Osteocyte (in vitro differentiated cells): ENCODE data around the gene PTPRD. TPM values are rescaled to one million over a fixed set of nuclear protein-coding genes. Genes with fewer than 3 reads are reported as not detected.
"Not testable (repeated sequence)": the region's sequence is repeated elsewhere in the genome, so short reads cannot be mapped to it uniquely, and the experiment has no call there.

Experiments
- DNase-seq: peaks from one replicate; pipeline ENCODE4 v3.0.0; 2021; ENCODE audit warnings: mixed read lengths; ENCODE audit not compliant: unreplicated experiment; ENCODE audit errors: extremely low spot score
- H3K27ac Mint-ChIP-seq: one replicate; pipeline ENCODE4 v1.8.0; 2021; ENCODE audit warnings: mild to moderate bottlenecking, mixed read lengths; ENCODE audit not compliant: unreplicated experiment
- H3K27me3 Mint-ChIP-seq: one replicate; pipeline ENCODE4 v1.8.0; 2021; ENCODE audit warnings: mixed read lengths; ENCODE audit not compliant: unreplicated experiment
- H3K36me3 Mint-ChIP-seq: one replicate; pipeline ENCODE4 v1.8.0; 2021; ENCODE audit warnings: mixed read lengths; ENCODE audit not compliant: unreplicated experiment
- H3K4me1 Mint-ChIP-seq: one replicate; pipeline ENCODE4 v1.8.0; 2021; ENCODE audit warnings: mixed read lengths; ENCODE audit not compliant: unreplicated experiment
- H3K4me3 Mint-ChIP-seq: one replicate; pipeline ENCODE4 v1.8.0; 2021; ENCODE audit warnings: mild to moderate bottlenecking, moderate library complexity, mixed read lengths; ENCODE audit not compliant: unreplicated experiment
- H3K9me3 Mint-ChIP-seq: one replicate; pipeline ENCODE4 v1.8.0; 2021; ENCODE audit warnings: mixed read lengths; ENCODE audit not compliant: unreplicated experiment
- CTCF ChIP-seq: fragments of 200-600 bp; sonication (generic); IDR thresholded peaks from 2 replicates; pipeline ENCODE4 v1.5.0; 2021; ENCODE audit warnings: antibody characterized with exemption, mild to moderate bottlenecking, moderate library complexity
- total RNA-seq: library from RNA; stranded (reverse); gene quantifications from 2 replicates; pipeline ENCODE4 v1.2.1, GENCODE V29; 2021

Gene PTPRD
- total RNA-seq, 1 donor from 2014 or later, result 5.4 TPM

- TF ChIP-seq CTCF, result no peak
- Mint-ChIP-seq H3K36me3 (no peaks in the 10 kb centered on the region), H3K4me1 (no peaks in the 10 kb centered on the region), H3K9me3 (no peaks in the 10 kb centered on the region), H3K27ac (no peak overlapping the region), H3K4me3 (no peak overlapping the region), H3K27me3 (no peaks in the 10 kb centered on the region)
- no peak for DNase-seq
These were observed 1686.3 kb downstream of the PTPRD start for GRCh38 chr9:8926461-8926860.

GRCh38 chr9:8924562-8924961 is 1688.2 kb downstream of the PTPRD start:
- no peaks in the 10 kb centered on the region for H3K27me3 Mint-ChIP-seq
- DNase-seq, result no peak
- no peaks in the 10 kb centered on the region for H3K9me3 Mint-ChIP-seq
- no peaks in the 10 kb centered on the region for H3K4me1 Mint-ChIP-seq
- H3K4me3 Mint-ChIP-seq, result no peak overlapping the region
- TF ChIP-seq CTCF, result no peak
- no peak overlapping the region for H3K27ac Mint-ChIP-seq
- no peaks in the 10 kb centered on the region for H3K36me3 Mint-ChIP-seq

- not testable (repeated sequence) for H3K9me3 Mint-ChIP-seq, H3K4me3 Mint-ChIP-seq, DNase-seq, H3K36me3 Mint-ChIP-seq, H3K4me1 Mint-ChIP-seq, H3K27ac Mint-ChIP-seq, H3K27me3 Mint-ChIP-seq
These were observed 1692.2 kb downstream of the PTPRD start for GRCh38 chr9:8920478-8921183.

GRCh38 chr9:8917956-8918739 is 1694.7 kb downstream of the PTPRD start:
- H3K9me3 Mint-ChIP-seq, result no peaks in the 10 kb centered on the region
- H3K4me1 Mint-ChIP-seq, result no peaks in the 10 kb centered on the region
- no peak overlapping the region for H3K4me3 Mint-ChIP-seq
- no peak overlapping the region for H3K27ac Mint-ChIP-seq
- no peaks in the 10 kb centered on the region for H3K27me3 Mint-ChIP-seq
- no peak for DNase-seq
- no peak for TF ChIP-seq CTCF
- H3K36me3 Mint-ChIP-seq, result no peaks in the 10 kb centered on the region

GRCh38 chr9:8916771-8917170 is 1696.0 kb downstream of the PTPRD start:
- no peaks in the 10 kb centered on the region for H3K36me3 Mint-ChIP-seq
- no peaks in the 10 kb centered on the region for H3K4me1 Mint-ChIP-seq
- no peak overlapping the region for H3K27ac Mint-ChIP-seq
- DNase-seq, result no peak
- H3K27me3 Mint-ChIP-seq, result no peaks in the 10 kb centered on the region
- H3K4me3 Mint-ChIP-seq, result no peak overlapping the region
- no peak for TF ChIP-seq CTCF
- no peaks in the 10 kb centered on the region for H3K9me3 Mint-ChIP-seq
